Renal cortex interstitium (tissue), 11 donors: ENCODE data around the gene NCOA3. TPM values are rescaled to one million over a fixed set of nuclear protein-coding genes. Genes with fewer than 3 reads are reported as not detected.

Experiments used
- DNase-seq, 11 donors: peaks; one replicate each; pipeline ENCODE4 v3.0.0-alpha.2; 2013; ENCODE audit warnings: low read depth in 9 of 11, low spot score in 4 of 11; ENCODE audit errors: extremely low read depth in 1 of 11
- polyA plus RNA-seq, 3 donors: library from polyadenylated mRNA; unstranded; fragments of 120-200 nt; gene quantifications; one replicate each; pipeline ENCODE4 v1.2.1, GENCODE V29; 2013; ENCODE audit not compliant: insufficient read length in 3 of 3

Gene NCOA3
- polyA plus RNA-seq, 3 donors: 33.4 to 37.3 (median 36.4) TPM

- no peak for DNase-seq
Observed at GRCh38 chr20:47667086-47667485, 165.4 kb downstream of the NCOA3 start.

- DNase-seq: no peak
Observed at GRCh38 chr20:47667531-47668312, 166.0 kb downstream of the NCOA3 start.

GRCh38 chr20:47668313-47669151 is 166.8 kb downstream of the NCOA3 start:
- DNase-seq: no peak

GRCh38 chr20:47669152-47669425 is 167.4 kb downstream of the NCOA3 start:
- no peak for DNase-seq

GRCh38 chr20:47669489-47669888 is 167.8 kb downstream of the NCOA3 start:
- DNase-seq: no peak

GRCh38 chr20:47669927-47670890 is 168.5 kb downstream of the NCOA3 start:
- no peak for DNase-seq

GRCh38 chr20:47670913-47671312 is 169.2 kb downstream of the NCOA3 start:
- DNase-seq: no peak

GRCh38 chr20:47672166-47672565 is 170.5 kb downstream of the NCOA3 start:
- no peak for DNase-seq

GRCh38 chr20:47672886-47673670 is 171.4 kb downstream of the NCOA3 start:
- no peak for DNase-seq

- no peak for DNase-seq
Observed at GRCh38 chr20:47673671-47673955, 171.9 kb downstream of the NCOA3 start.

GRCh38 chr20:47674145-47674544 is 172.5 kb downstream of the NCOA3 start:
- DNase-seq: no peak

- DNase-seq: no peak
Observed at GRCh38 chr20:47674686-47675085, 173.0 kb downstream of the NCOA3 start.

- no peak for DNase-seq
Observed at GRCh38 chr20:47675190-47676142, 173.8 kb downstream of the NCOA3 start.

GRCh38 chr20:47676219-47676721 is 174.6 kb downstream of the NCOA3 start:
- DNase-seq: no peak

GRCh38 chr20:47676912-47677634 is 175.4 kb downstream of the NCOA3 start:
- no peak for DNase-seq

- peak in 7 of 11 donors; percentile 32 to 48 (median 45) for DNase-seq
Observed at GRCh38 chr20:47677635-47678453, 176.2 kb downstream of the NCOA3 start.
